ENCODE data around the gene BMPR1B. TPM values are rescaled to one million over a fixed set of nuclear protein-coding genes. Genes with fewer than 3 reads are reported as not detected.

BMPR1B gene
- total RNA-seq, 1 experiment from 2014 or later, result 0.07 TPM

- DNase-seq (ENCODE audit: low read depth), result no peak
Measured at GRCh38 chr4:94911106-94911505, 153.4 kb downstream of the BMPR1B start.

- no peak for DNase-seq (ENCODE audit: low read depth)
Measured at GRCh38 chr4:94912606-94913005, 154.9 kb downstream of the BMPR1B start.

- no peak for DNase-seq (ENCODE audit: low read depth)
Measured at GRCh38 chr4:94913316-94913715, 155.6 kb downstream of the BMPR1B start.

GRCh38 chr4:94917146-94917545 is 159.4 kb downstream of the BMPR1B start:
- no peak for DNase-seq (ENCODE audit: low read depth)

- DNase-seq (ENCODE audit: low read depth), result no peak
Measured at GRCh38 chr4:94918543-94918942, 160.8 kb downstream of the BMPR1B start.

- no peak for DNase-seq (ENCODE audit: low read depth)
Measured at GRCh38 chr4:94920369-94920768, 162.6 kb downstream of the BMPR1B start.

- no peak for DNase-seq (ENCODE audit: low read depth)
Measured at GRCh38 chr4:94924566-94924965, 166.8 kb downstream of the BMPR1B start.

GRCh38 chr4:94925764-94926347 is 168.1 kb downstream of the BMPR1B start:
- DNase-seq (ENCODE audit: low read depth), result no peak

GRCh38 chr4:94926936-94927335 is 169.2 kb downstream of the BMPR1B start:
- DNase-seq (ENCODE audit: low read depth), result no peak

- no peak for DNase-seq (ENCODE audit: low read depth)
Measured at GRCh38 chr4:94927696-94928095, 169.9 kb downstream of the BMPR1B start.

GRCh38 chr4:94929696-94930095 is 171.9 kb downstream of the BMPR1B start:
- no peak for DNase-seq (ENCODE audit: low read depth)

- no peak for DNase-seq (ENCODE audit: low read depth)
Measured at GRCh38 chr4:94931626-94932025, 173.9 kb downstream of the BMPR1B start.

- no peak for DNase-seq (ENCODE audit: low read depth)
Measured at GRCh38 chr4:94932366-94932765, 174.6 kb downstream of the BMPR1B start.

- no peak for DNase-seq (ENCODE audit: low read depth)
Measured at GRCh38 chr4:94933799-94934198, 176.0 kb downstream of the BMPR1B start.

- no peak for DNase-seq (ENCODE audit: low read depth)
Measured at GRCh38 chr4:94934201-94934600, 176.4 kb downstream of the BMPR1B start.

- DNase-seq (ENCODE audit: low read depth), result no peak
Measured at GRCh38 chr4:94934864-94935263, 177.1 kb downstream of the BMPR1B start.

GRCh38 chr4:94936854-94937253 is 179.1 kb downstream of the BMPR1B start:
- DNase-seq (ENCODE audit: low read depth), result no peak

- DNase-seq (ENCODE audit: low read depth), result no peak
Measured at GRCh38 chr4:94939791-94940519, 182.2 kb downstream of the BMPR1B start.

GRCh38 chr4:94940520-94940908 is 182.8 kb downstream of the BMPR1B start:
- no peak for DNase-seq (ENCODE audit: low read depth)

- DNase-seq (ENCODE audit: low read depth), result no peak
Measured at GRCh38 chr4:94941706-94942105, 184.0 kb downstream of the BMPR1B start.

GRCh38 chr4:94944726-94945125 is 187.0 kb downstream of the BMPR1B start:
- DNase-seq (ENCODE audit: low read depth), result no peak

- no peak for DNase-seq (ENCODE audit: low read depth)
Measured at GRCh38 chr4:94947681-94948108, 189.9 kb downstream of the BMPR1B start.

GRCh38 chr4:94954251-94954650 is 196.5 kb downstream of the BMPR1B start:
- DNase-seq (ENCODE audit: low read depth), result no peak

- DNase-seq (ENCODE audit: low read depth), result no peak
Measured at GRCh38 chr4:94957030-94957429, 199.3 kb downstream of the BMPR1B start.
